GM12878 (cell line): ENCODE data around the gene CLSTN2. TPM values are rescaled to one million over a fixed set of nuclear protein-coding genes. Genes with fewer than 3 reads are reported as not detected.

Experiments used
- ATAC-seq: fragments of 200-7000 bp; cut with Tn5 transposase; 3 replicates; pipeline ENCODE4 v1.9.1; 2020; ENCODE audit warnings: mild to moderate bottlenecking, moderate library complexity
- BruUV-seq: library from RNA; stranded (reverse); fragments of 400-500 nt; replicated peaks from 2 replicates; lab custom pipeline; 2021; lab: Mats Ljungman, UMichigan
- CTCF ChIA-PET: fragments of 300-600 bp; sonication (Branson Sonifier 250); formaldehyde crosslinking; extraction: SDS; loops from one replicate; lab custom pipeline; 2021; ENCODE audit warnings: inconsistent platforms; lab: Yijun Ruan, JAX
- POLR2A ChIA-PET: fragments of 350-600 bp; formaldehyde crosslinking; extraction: SDS; loops from one replicate; lab custom pipeline; 2021; ENCODE audit warnings: inconsistent platforms; lab: Charles Lee
- RAD21 ChIA-PET: fragments of 300-600 bp; sonication (Branson Sonifier 250); formaldehyde crosslinking; loops from one replicate; lab custom pipeline; 2023; ENCODE audit warnings: antibody characterized with exemption; ENCODE audit not compliant: unreplicated experiment; lab: Charles Lee
- SMC1A ChIA-PET: fragments of 300-600 bp; sonication (Branson Sonifier 250); formaldehyde crosslinking; loops from one replicate; lab custom pipeline; 2023; ENCODE audit not compliant: unreplicated experiment, uncharacterized antibody; lab: Charles Lee
- DNase-seq: peaks from one replicate; pipeline ENCODE4 v3.0.0-alpha.2; 2011; ENCODE audit warnings: low read depth, low spot score
- FAIRE-seq: peaks from 3 replicates; lab custom pipeline; 2011; peaks lifted over from hg19 to GRCh38; lab: Jason Lieb, UNC
- H2AFZ ChIP-seq: 2 replicates; pipeline ENCODE4 v1.6.0; 2011; ENCODE audit warnings: low read depth, low read length, control low read depth; ENCODE audit not compliant: control insufficient read depth
- H3K27ac ChIP-seq: 2 replicates; pipeline ENCODE4 v1.5.1; 2011; ENCODE audit warnings: control low read depth; ENCODE audit not compliant: control insufficient read depth, insufficient read depth
- H3K27me3 ChIP-seq, 2 experiments: replicated peaks in 1 of 2; 2 replicates each; pipeline versions ENCODE4 v1.6.0 to v1.6.1; 2011; ENCODE audit warnings: low read length in 1 of 2; ENCODE audit not compliant: control insufficient read depth in 2 of 2, insufficient read depth in 2 of 2
- H3K36me3 ChIP-seq, 2 experiments: 2 replicates each; pipeline ENCODE4 v1.5.1; 2011; ENCODE audit warnings: low read length in 1 of 2; ENCODE audit not compliant: control insufficient read depth in 2 of 2, insufficient read depth in 2 of 2
- H3K4me1 ChIP-seq: 2 replicates; pipeline ENCODE4 v1.6.1; 2011; ENCODE audit warnings: mild to moderate bottlenecking, low read length, moderate library complexity, mixed read lengths; ENCODE audit not compliant: control insufficient read depth, insufficient read depth
- H3K4me2 ChIP-seq: 2 replicates; pipeline ENCODE4 v1.6.0; 2011; ENCODE audit warnings: control low read depth; ENCODE audit not compliant: control insufficient read depth, insufficient read depth
- H3K4me3 ChIP-seq: fragments of 200-600 bp; sonication (generic); 2 replicates; pipeline ENCODE4 v1.5.1; 2016
- H3K79me2 ChIP-seq: 2 replicates; pipeline ENCODE4 v1.6.0; 2011; ENCODE audit warnings: low read length; ENCODE audit not compliant: control insufficient read depth, insufficient read depth
- H3K9ac ChIP-seq: 2 replicates; pipeline ENCODE4 v1.8.0; 2011; ENCODE audit warnings: low read length, control low read depth, mixed read lengths; ENCODE audit not compliant: control insufficient read depth, insufficient read depth
- H3K9me3 ChIP-seq: replicated peaks from 3 replicates; pipeline ENCODE4 v1.5.1; 2011; ENCODE audit warnings: mild to moderate bottlenecking, low read length; ENCODE audit not compliant: control insufficient read depth, insufficient read depth
- H4K20me1 ChIP-seq: 2 replicates; pipeline ENCODE4 v1.6.0; 2011; ENCODE audit not compliant: control insufficient read depth, insufficient read depth
- ATF3 ChIP-seq: IDR thresholded peaks from 2 replicates; pipeline ENCODE4 v1.6.1; 2011; ENCODE audit warnings: low read depth, mild to moderate bottlenecking, low read length, moderate library complexity, borderline replicate concordance; ENCODE audit errors: extremely low read depth
- CHD4 ChIP-seq: fragments of 200-600 bp; sonication (generic); IDR thresholded peaks from 2 replicates; pipeline ENCODE4 v1.6.1; 2016; ENCODE audit warnings: mild to moderate bottlenecking
- E4F1 ChIP-seq: fragments of 450-650 bp; IDR thresholded peaks from 2 replicates; pipeline ENCODE4 v1.6.1; 2018; ENCODE audit warnings: borderline replicate concordance, mild to moderate bottlenecking; ENCODE audit not compliant: partially characterized antibody
- EZH2 ChIP-seq: IDR thresholded peaks from 2 replicates; pipeline ENCODE4 v1.6.1; 2012; ENCODE audit warnings: low read depth, mild to moderate bottlenecking, control low read depth, inconsistent platforms, low read length, borderline replicate concordance; ENCODE audit not compliant: control insufficient read depth
- JUND ChIP-seq: IDR thresholded peaks from 2 replicates; pipeline ENCODE4 v1.6.1; 2012; ENCODE audit warnings: low read depth, mild to moderate bottlenecking, low read length, improper control_type of control experiment, moderate library complexity
- MLLT1 ChIP-seq: fragments of 450-650 bp; IDR thresholded peaks from 2 replicates; pipeline ENCODE4 v1.6.1; 2016; ENCODE audit warnings: mild to moderate bottlenecking
- MXI1 ChIP-seq: fragments of 150-350 bp; IDR thresholded peaks from 2 replicates; pipeline ENCODE4 v1.6.1; 2011; ENCODE audit warnings: low read depth, mild to moderate bottlenecking, inconsistent platforms, low read length, improper control_type of control experiment
- NFYA ChIP-seq: IDR thresholded peaks from 2 replicates; pipeline ENCODE4 v1.6.1; 2011; ENCODE audit warnings: low read depth, mild to moderate bottlenecking, low read length, improper control_type of control experiment, borderline replicate concordance
- PAX8 ChIP-seq: fragments of 450-650 bp; IDR thresholded peaks from 2 replicates; pipeline ENCODE4 v1.6.1; 2017; ENCODE audit warnings: mild to moderate bottlenecking, moderate library complexity
- RELA ChIP-seq: fragments of 450-650 bp; IDR thresholded peaks from 2 replicates; pipeline ENCODE4 v1.8.0; 2014; ENCODE audit warnings: borderline replicate concordance; ENCODE audit not compliant: partially characterized antibody
- TAF1 ChIP-seq: IDR thresholded peaks from 2 replicates; pipeline ENCODE4 v1.6.1; 2011; ENCODE audit warnings: mild to moderate bottlenecking, low read depth, low read length, borderline replicate concordance
- TARDBP ChIP-seq: IDR thresholded peaks from 2 replicates; pipeline ENCODE4 v1.6.1; 2016; ENCODE audit warnings: borderline replicate concordance
- TCF12 ChIP-seq: IDR thresholded peaks from 2 replicates; pipeline ENCODE4 v1.6.1; 2011; ENCODE audit warnings: low read depth, mild to moderate bottlenecking, low read length
- USF1 ChIP-seq: IDR thresholded peaks from 2 replicates; pipeline ENCODE4 v1.6.1; 2011; ENCODE audit warnings: borderline replicate concordance, low read depth, mild to moderate bottlenecking, moderate library complexity, mixed read lengths, low read length; ENCODE audit not compliant: insufficient read depth; ENCODE audit errors: extremely low read length
- ZNF217 ChIP-seq: fragments of 450-650 bp; IDR thresholded peaks from 2 replicates; pipeline ENCODE4 v1.6.1; 2017; ENCODE audit warnings: antibody characterized with exemption, mild to moderate bottlenecking
- WGBS: methylation state at CpG from one replicate; pipeline ENCODE4 v1.1.6; 2016; ENCODE audit warnings: low lambda C conversion rate; ENCODE audit not compliant: insufficient replicate concordance, insufficient coverage; ENCODE audit errors: missing lambda C conversion rate; 5-methylcytosine and 5-hydroxymethylcytosine counted together
- in situ Hi-C: fragments of 300-500 bp; cut with MboI; formaldehyde crosslinking; loops from 9 replicates; pipeline ENCODE4 v1.14.3; 2018; ENCODE audit warnings: mixed read lengths
- intact Hi-C: fragments of 100-400 bp; cut with micrococcal nuclease; formaldehyde crosslinking; loops from one replicate; pipeline ENCODE4 v1.14.2; 2022; ENCODE audit not compliant: unreplicated experiment
- polyA plus RNA-seq, 11 experiments: library from polyadenylated mRNA; depleted of rRNA in 4 of 11; unstranded in 6 of 11; stranded (reverse) in 5 of 11; fragments of >200 nt; fragmentation: Nextera tagmentation in 4 of 11; fragmentation: Illumina TruSeq in 1 of 11; extraction: Ambion mirVana in 4 of 11; extraction: Trizol in 1 of 11; gene quantifications; 1 replicate in 1 of 11; 2 replicates in 10 of 11; pipeline versions ENCODE4 v1.2.1 to v1.2.3, GENCODE V29; 2011 to 2016; ENCODE audit warnings: inconsistent platforms in 2 of 11, missing spikeins in 2 of 11, low read depth in 1 of 11
- total RNA-seq, 4 experiments: library from RNA; depleted of rRNA in 3 of 4; stranded (reverse); fragments of >200 nt in 3 of 4; fragmentation: Illumina TruSeq in 1 of 4; extraction: Trizol in 1 of 4; gene quantifications; 2 replicates each; pipeline versions ENCODE4 v1.2.1 to v1.2.3, GENCODE V29; 2013 to 2021

The CLSTN2 gene
- total and polyA plus RNA-seq, 10 of the 15 experiments (the other 5 are each of a cell fraction or from before 2014, with no cell fraction given) = under 0.01 to 0.10 (median under 0.01) TPM; not detected in 5

GRCh38 chr3:140571836-140572235, 636.9 kb downstream of the CLSTN2 start:
- no peak overlapping the region for H3K4me2 ChIP-seq
- BruUV-seq = no TSS peak
- in situ Hi-C loops = no loop called here

More at GRCh38 chr3:140571836-140572235, 636.9 kb downstream of the CLSTN2 start:
- intact Hi-C loops = no loop called here
- FAIRE-seq = no peak
- no peaks in the 10 kb centered on the region for H3K79me2 ChIP-seq
- no peak overlapping the region for H2AFZ ChIP-seq
- CTCF ChIA-PET = interaction anchor here (1.3 kb wide), 1 partner anchor 9 kb away, joined by 3 read pairs; no protein-coding TSS in a partner anchor
- no peak for DNase-seq
- no peak overlapping the region for H3K4me3 ChIP-seq
- H3K9me3 ChIP-seq = no peaks in the 10 kb centered on the region
- H3K4me1 ChIP-seq = no peaks in the 10 kb centered on the region
- H3K36me3 ChIP-seq = no peaks in the 10 kb centered on the region
- ATAC-seq = no peak
- H3K9ac ChIP-seq = no peak overlapping the region
- 0% methylated on average over 1 of the region's 1 CpG for WGBS
- H4K20me1 ChIP-seq = no peaks in the 10 kb centered on the region
- H3K27ac ChIP-seq = no peak overlapping the region
- TF ChIP-seq ZNF217 (no peak), ATF3 (no peak), CHD4 (no peak), EZH2 (no peak), USF1 (no peak), MLLT1 (no peak), NFYA (no peak), PAX8 (no peak), TCF12 (no peak), RELA (no peak), TAF1 (no peak), E4F1 (no peak), TARDBP (no peak), MXI1 (no peak), JUND (no peak)
- TF ChIP-seq, all 136 proteins: peak for 0
- ChIA-PET SMC1A (interaction anchor here (0.5 kb wide), 1 partner anchor 410 kb away, joined by 3 read pairs; no protein-coding TSS in a partner anchor), POLR2A (no interaction called here), RAD21 (no interaction called here)
- no peaks in the 10 kb centered on the region; a peak in 1 of 4 replicates for H3K27me3 ChIP-seq
